PC-9 (cell line): ENCODE results near the gene WDR20.

ENCODE experiments used
- EZH2 ChIP-seq: fragments of 200-600 bp; sonication (generic); IDR thresholded peaks from 2 replicates; pipeline ENCODE4 v1.8.0; 2017; ENCODE audit warnings: antibody characterized with exemption, low read depth
- TF ChIP-seq, protein P1 (sequence below): fragments of 200-600 bp; sonication (generic); conservative IDR thresholded peaks from 2 replicates; pipeline ENCODE4 v1.6.1; 2017; ENCODE audit warnings: mixed run types, antibody characterized with exemption, mild to moderate bottlenecking, moderate library complexity

DNA sequence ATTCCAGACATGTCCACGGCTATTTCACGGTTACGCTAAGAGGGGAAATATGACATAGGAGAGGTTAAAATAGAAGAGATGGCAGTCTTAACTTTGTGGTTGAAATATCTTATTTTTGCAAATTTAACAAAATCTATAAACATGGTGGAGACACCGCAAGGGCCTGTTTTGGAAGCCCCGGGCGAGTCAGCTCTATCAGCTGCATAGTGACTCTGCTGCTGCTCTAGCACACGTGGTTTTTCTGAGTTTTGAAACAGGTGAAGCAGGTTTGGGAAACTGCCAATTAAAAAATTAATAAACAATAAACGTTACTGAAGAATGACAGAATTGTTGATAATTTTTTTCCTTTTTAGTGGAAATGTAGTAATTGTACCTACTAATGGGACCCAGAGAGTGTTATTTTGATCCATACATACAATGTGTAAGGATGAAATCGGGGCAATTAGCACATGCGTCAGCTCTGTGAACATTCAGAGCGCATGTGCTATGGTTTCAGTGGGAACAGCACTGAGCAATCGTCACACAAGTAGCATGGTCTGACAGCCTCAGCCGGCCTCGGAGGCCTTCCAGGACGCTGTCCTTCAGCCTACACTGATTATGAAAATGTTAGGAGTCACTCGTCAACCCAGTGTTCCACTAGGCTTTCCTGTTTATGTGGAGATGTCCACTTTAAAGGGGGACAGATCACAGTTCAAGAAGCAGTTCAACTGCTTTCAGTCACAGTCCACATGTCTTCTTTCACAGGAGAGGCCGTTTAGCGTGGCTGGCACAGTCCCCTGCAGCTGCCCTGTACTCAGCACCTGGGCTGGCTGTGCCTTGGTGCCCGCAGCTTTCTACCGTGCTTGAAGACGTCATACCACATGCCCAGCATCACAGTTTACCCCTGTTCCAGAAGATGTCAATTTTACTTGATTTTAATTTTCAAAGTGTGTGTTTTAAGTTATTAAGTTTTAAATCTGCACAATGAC is 113.4 kb downstream of the WDR20 start:
- TF ChIP-seq, protein P1, sequence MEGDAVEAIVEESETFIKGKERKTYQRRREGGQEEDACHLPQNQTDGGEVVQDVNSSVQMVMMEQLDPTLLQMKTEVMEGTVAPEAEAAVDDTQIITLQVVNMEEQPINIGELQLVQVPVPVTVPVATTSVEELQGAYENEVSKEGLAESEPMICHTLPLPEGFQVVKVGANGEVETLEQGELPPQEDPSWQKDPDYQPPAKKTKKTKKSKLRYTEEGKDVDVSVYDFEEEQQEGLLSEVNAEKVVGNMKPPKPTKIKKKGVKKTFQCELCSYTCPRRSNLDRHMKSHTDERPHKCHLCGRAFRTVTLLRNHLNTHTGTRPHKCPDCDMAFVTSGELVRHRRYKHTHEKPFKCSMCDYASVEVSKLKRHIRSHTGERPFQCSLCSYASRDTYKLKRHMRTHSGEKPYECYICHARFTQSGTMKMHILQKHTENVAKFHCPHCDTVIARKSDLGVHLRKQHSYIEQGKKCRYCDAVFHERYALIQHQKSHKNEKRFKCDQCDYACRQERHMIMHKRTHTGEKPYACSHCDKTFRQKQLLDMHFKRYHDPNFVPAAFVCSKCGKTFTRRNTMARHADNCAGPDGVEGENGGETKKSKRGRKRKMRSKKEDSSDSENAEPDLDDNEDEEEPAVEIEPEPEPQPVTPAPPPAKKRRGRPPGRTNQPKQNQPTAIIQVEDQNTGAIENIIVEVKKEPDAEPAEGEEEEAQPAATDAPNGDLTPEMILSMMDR, result no peak
- no peak for TF ChIP-seq EZH2
